Keratinocyte (primary cell): ENCODE measurements around the gene VASH2.

ENCODE experiments used
- CTCF ChIP-seq, 3 experiments: IDR thresholded peaks in 1 of 3; conservative IDR thresholded peaks in 1 of 3; optimal IDR thresholded peaks in 1 of 3; 2 replicates in 2 of 3; 3 replicates in 1 of 3; pipeline versions ENCODE3 to v1.5.1; 2011; ENCODE audit warnings: low read length in 3 of 3, mild to moderate bottlenecking in 3 of 3, moderate library complexity in 2 of 3, control low read depth in 1 of 3, inconsistent platforms in 1 of 3; ENCODE audit not compliant: insufficient read depth in 2 of 3; ENCODE audit errors: extremely low read depth in 1 of 3
- EZH2 ChIP-seq: IDR thresholded peaks from one replicate; pipeline ENCODE4 v1.6.1; 2012; ENCODE audit warnings: inconsistent platforms, mild to moderate bottlenecking, low read length, moderate library complexity

- TF ChIP-seq CTCF (optimal IDR thresholded peaks at IDR 0.05 in 1 of 3, IDR thresholded peaks at IDR 0.05 in 1 of 3, conservative IDR thresholded peaks at IDR 0.05 in 1 of 3; ENCODE audit: extremely low read depth in 1 of 3, insufficient read depth in 2 of 3, low read length in 3 of 3), result no peak
- no peak for TF ChIP-seq EZH2
These were observed 7.2 kb downstream of the VASH2 start for GRCh38 chr1:212957546-212957945.
